Hepatocyte (in vitro differentiated cells): ENCODE measurements around the gene OTULIN. TPM values are rescaled to one million over a fixed set of nuclear protein-coding genes. Genes with fewer than 3 reads are reported as not detected.

Source experiments
- DNase-seq: peaks from one replicate; pipeline ENCODE4 v3.0.0-alpha.2; 2016; ENCODE audit warnings: low spot score
- H2AFZ ChIP-seq: fragments of 200-600 bp; sonication (generic); 2 replicates; pipeline ENCODE4 v1.6.0; 2016; ENCODE audit warnings: antibody characterized with exemption, mild to moderate bottlenecking
- H3K27ac ChIP-seq: fragments of 200-600 bp; sonication (generic); 2 replicates; pipeline ENCODE4 v1.5.1; 2016; ENCODE audit warnings: mild to moderate bottlenecking
- H3K27me3 ChIP-seq: fragments of 200-600 bp; sonication (generic); 2 replicates; pipeline ENCODE4 v1.6.1; 2016
- H3K36me3 ChIP-seq: fragments of 200-600 bp; sonication (generic); replicated peaks from 2 replicates; pipeline ENCODE4 v1.5.1; 2016; ENCODE audit warnings: low read depth; ENCODE audit not compliant: insufficient read depth
- H3K4me1 ChIP-seq: fragments of 200-600 bp; sonication (generic); 2 replicates; pipeline ENCODE4 v1.5.1; 2016; ENCODE audit warnings: mild to moderate bottlenecking, moderate library complexity; ENCODE audit not compliant: insufficient read depth
- H3K4me2 ChIP-seq: fragments of 200-600 bp; sonication (generic); 2 replicates; pipeline ENCODE4 v1.6.0; 2016
- H3K4me3 ChIP-seq: fragments of 200-600 bp; sonication (generic); 2 replicates; pipeline ENCODE4 v1.5.1; 2016; ENCODE audit warnings: mild to moderate bottlenecking
- H3K79me2 ChIP-seq: fragments of 200-600 bp; sonication (generic); 2 replicates; pipeline ENCODE4 v1.6.0; 2017; ENCODE audit warnings: mild to moderate bottlenecking
- H3K9me2 ChIP-seq: fragments of 200-600 bp; sonication (generic); replicated peaks from 2 replicates; pipeline ENCODE4 v1.6.0; 2017; ENCODE audit warnings: mild to moderate bottlenecking; ENCODE audit not compliant: insufficient read depth
- H3K9me3 ChIP-seq: fragments of 200-600 bp; sonication (generic); 2 replicates; pipeline ENCODE4 v1.5.1; 2016; ENCODE audit warnings: low read depth, mild to moderate bottlenecking
- H4K20me1 ChIP-seq: fragments of 200-600 bp; sonication (generic); 2 replicates; pipeline ENCODE4 v1.6.0; 2016; ENCODE audit warnings: mild to moderate bottlenecking; ENCODE audit not compliant: insufficient read depth, poor library complexity, severe bottlenecking
- EZH2 ChIP-seq: fragments of 200-600 bp; sonication (generic); IDR thresholded peaks from 2 replicates; pipeline ENCODE4 v1.6.1; 2016; ENCODE audit warnings: antibody characterized with exemption, mild to moderate bottlenecking, borderline replicate concordance
- EZH2phosphoT487 ChIP-seq: fragments of 200-600 bp; sonication (generic); IDR thresholded peaks from one replicate; pipeline ENCODE4 v1.6.1; 2018; ENCODE audit warnings: antibody characterized with exemption, mild to moderate bottlenecking, low read depth, moderate library complexity; ENCODE audit not compliant: unreplicated experiment, severe bottlenecking
- WGBS: methylation state at CpG from one replicate; pipeline ENCODE4 v1.1.6; 2016; ENCODE audit warnings: low lambda C conversion rate; ENCODE audit errors: missing lambda C conversion rate; 5-methylcytosine and 5-hydroxymethylcytosine counted together
- polyA plus RNA-seq: library from polyadenylated mRNA; unstranded; fragments of >200 nt; fragmentation: Nextera tagmentation; extraction: Ambion mirVana; gene quantifications from 2 replicates; pipeline ENCODE4 v1.2.1, GENCODE V29; 2016
- total RNA-seq: library from RNA; depleted of rRNA; stranded (reverse); fragments of >200 nt; gene quantifications from 2 replicates; pipeline ENCODE4 v1.2.3, GENCODE V29; 2014
- TF ChIP-seq, protein P1 (sequence below): fragments of 200-600 bp; sonication (generic); IDR thresholded peaks from 2 replicates; pipeline ENCODE4 v1.5.1; 2016; ENCODE audit warnings: antibody characterized with exemption, mild to moderate bottlenecking; ENCODE audit not compliant: poor library complexity

Gene OTULIN
- total and polyA plus RNA-seq, 2 experiments from 2014 or later, result 21.0 to 45.2 TPM

DNA sequence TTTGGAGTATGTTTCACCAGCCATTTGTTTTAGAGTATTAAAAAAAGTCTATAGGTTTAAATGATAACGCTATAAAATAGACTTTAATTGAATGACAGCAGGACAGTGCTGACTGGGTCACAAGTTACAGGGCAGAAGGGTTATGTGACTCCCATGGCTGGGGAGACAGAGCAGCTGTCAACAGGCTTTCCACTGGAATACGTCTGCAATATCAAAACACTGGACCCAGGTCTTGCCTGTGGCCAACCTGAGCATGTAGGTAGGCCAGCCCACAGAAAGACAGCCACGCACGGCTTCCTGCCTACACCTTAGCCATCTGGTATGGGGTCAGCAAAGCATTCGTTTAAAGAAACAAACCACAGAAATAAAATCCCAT lies 80.7 kb downstream of the OTULIN start:
- 91% methylated on average over 5 of the region's 5 CpGs for WGBS
- Histone ChIP-seq H3K9me2 (no peaks in the 10 kb centered on the region), H3K4me1 (no peaks in the 10 kb centered on the region), H3K4me3 (no peak overlapping the region), H3K9me3 (no peaks in the 10 kb centered on the region), H3K79me2 (no peaks in the 10 kb centered on the region), H2AFZ (no peak overlapping the region), H4K20me1 (no peaks in the 10 kb centered on the region), H3K36me3 (no peaks in the 10 kb centered on the region), H3K4me2 (no peak overlapping the region), H3K27ac (no peak overlapping the region), H3K27me3 (no peaks in the 10 kb centered on the region)
- no peak for DNase-seq
- TF ChIP-seq, protein P1, sequence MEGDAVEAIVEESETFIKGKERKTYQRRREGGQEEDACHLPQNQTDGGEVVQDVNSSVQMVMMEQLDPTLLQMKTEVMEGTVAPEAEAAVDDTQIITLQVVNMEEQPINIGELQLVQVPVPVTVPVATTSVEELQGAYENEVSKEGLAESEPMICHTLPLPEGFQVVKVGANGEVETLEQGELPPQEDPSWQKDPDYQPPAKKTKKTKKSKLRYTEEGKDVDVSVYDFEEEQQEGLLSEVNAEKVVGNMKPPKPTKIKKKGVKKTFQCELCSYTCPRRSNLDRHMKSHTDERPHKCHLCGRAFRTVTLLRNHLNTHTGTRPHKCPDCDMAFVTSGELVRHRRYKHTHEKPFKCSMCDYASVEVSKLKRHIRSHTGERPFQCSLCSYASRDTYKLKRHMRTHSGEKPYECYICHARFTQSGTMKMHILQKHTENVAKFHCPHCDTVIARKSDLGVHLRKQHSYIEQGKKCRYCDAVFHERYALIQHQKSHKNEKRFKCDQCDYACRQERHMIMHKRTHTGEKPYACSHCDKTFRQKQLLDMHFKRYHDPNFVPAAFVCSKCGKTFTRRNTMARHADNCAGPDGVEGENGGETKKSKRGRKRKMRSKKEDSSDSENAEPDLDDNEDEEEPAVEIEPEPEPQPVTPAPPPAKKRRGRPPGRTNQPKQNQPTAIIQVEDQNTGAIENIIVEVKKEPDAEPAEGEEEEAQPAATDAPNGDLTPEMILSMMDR, result no peak
- TF ChIP-seq EZH2 (no peak), EZH2phosphoT487 (no peak)

DNA sequence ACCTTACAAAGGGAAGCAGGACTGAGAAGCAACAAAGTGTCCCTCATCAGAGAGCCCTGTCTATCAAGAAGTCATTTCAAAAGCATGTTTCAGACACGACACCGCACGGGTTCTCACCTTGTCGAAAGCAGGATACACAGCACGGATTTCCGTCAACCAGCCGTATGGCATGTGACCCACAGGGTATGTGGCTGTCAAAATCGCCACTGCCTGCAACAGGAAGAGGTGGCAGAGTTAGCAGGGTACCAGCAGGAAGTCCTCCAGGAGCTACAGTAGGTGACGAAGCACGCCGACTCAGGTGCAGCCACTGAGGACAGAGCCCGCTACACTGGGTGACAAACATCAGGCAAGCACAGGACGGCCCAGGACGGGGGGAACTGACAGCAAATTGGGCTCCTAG lies 81.2 kb downstream of the OTULIN start:
- Histone ChIP-seq H4K20me1 (no peaks in the 10 kb centered on the region), H3K79me2 (no peaks in the 10 kb centered on the region), H3K4me3 (no peak overlapping the region), H3K9me2 (no peaks in the 10 kb centered on the region), H3K4me2 (no peak overlapping the region), H3K36me3 (no peaks in the 10 kb centered on the region), H3K9me3 (no peaks in the 10 kb centered on the region), H3K27ac (no peak overlapping the region), H3K27me3 (no peaks in the 10 kb centered on the region), H2AFZ (no peak overlapping the region), H3K4me1 (no peaks in the 10 kb centered on the region)
- DNase-seq, result no peak
- WGBS, result 97% methylated on average over 14 of the region's 14 CpGs
- no peak for TF ChIP-seq EZH2phosphoT487
- TF ChIP-seq EZH2, result no peak
- TF ChIP-seq, protein P1, result no peak

DNA sequence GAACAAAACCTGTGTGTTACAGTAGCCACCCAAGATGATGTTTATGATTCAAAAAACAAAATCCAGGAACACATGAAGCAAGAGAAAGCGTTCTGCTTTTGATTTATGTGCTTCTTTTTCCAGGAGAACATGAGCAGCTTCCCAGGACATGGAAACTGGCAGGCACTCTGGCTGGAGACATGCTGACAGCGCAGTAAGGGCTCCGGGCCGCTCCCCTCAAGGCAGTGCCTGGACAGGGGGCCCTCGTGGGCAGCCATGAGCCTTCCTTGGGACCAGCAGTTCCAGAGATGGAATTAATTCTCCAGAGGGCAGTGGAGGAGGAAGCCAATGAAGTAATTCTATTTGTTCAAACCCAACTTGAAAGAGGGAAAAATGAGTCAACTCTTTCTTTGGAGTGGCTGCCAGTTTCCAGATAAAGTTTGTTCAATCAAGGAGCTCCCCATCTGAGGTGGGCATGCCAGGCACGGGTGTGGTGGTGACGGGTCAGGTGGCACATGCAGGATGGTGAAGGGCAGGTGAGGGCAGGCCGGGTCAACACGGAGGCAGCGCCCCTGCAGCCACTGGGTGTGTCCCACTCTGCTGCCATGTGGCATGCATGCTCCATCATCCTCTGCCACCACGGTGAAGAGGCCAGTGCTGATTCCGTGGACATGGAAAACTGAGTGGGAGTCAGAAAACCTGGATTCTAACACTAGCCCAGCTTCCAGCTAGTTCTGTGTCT lies 83.8 kb downstream of the OTULIN start:
- H3K4me3 ChIP-seq, result no peak overlapping the region
- no peak overlapping the region for H3K27ac ChIP-seq
- no peaks in the 10 kb centered on the region for H3K79me2 ChIP-seq
- no peak for DNase-seq
- H3K4me2 ChIP-seq, result no peak overlapping the region
- no peak overlapping the region for H2AFZ ChIP-seq
- H4K20me1 ChIP-seq, result no peaks in the 10 kb centered on the region
- 86% methylated on average over 12 of the region's 12 CpGs for WGBS
- H3K9me3 ChIP-seq, result no peaks in the 10 kb centered on the region
- H3K27me3 ChIP-seq, result no peaks in the 10 kb centered on the region
- TF ChIP-seq, protein P1, result no peak
- no peak for TF ChIP-seq EZH2phosphoT487
- TF ChIP-seq EZH2, result no peak
- no peaks in the 10 kb centered on the region for H3K36me3 ChIP-seq
- H3K4me1 ChIP-seq, result no peaks in the 10 kb centered on the region
- no peaks in the 10 kb centered on the region for H3K9me2 ChIP-seq

Other genes starting within 250 kb of the OTULIN start
- 25.4 and 35.4 TPM in 2 replicates for gene OTULINL, start 82.9 kb upstream of the OTULIN start, total RNA-seq
- gene OTULINL, start 82.9 kb upstream of the OTULIN start, polyA plus RNA-seq, result 29.0 and 35.4 TPM in 2 replicates
- 23.6 and 29.9 TPM in 2 replicates for gene ANKH, start 207.1 kb downstream of the OTULIN start, total RNA-seq
- 27.6 and 28.9 TPM in 2 replicates for gene ANKH, start 207.1 kb downstream of the OTULIN start, polyA plus RNA-seq